HG02759 (cell line): ENCODE results near the gene TMUB1.
A peak's percentile ranks its signal among the peaks of the same experiment; 100 is the strongest.

ENCODE experiments used
- ATAC-seq: cut with Tn5 transposase; IDR thresholded peaks from one replicate; pipeline ENCODE4 v1.9.1; 2021; ENCODE audit warnings: mild to moderate bottlenecking, moderate library complexity; ENCODE audit not compliant: unreplicated experiment

Gene TMUB1

DNA sequence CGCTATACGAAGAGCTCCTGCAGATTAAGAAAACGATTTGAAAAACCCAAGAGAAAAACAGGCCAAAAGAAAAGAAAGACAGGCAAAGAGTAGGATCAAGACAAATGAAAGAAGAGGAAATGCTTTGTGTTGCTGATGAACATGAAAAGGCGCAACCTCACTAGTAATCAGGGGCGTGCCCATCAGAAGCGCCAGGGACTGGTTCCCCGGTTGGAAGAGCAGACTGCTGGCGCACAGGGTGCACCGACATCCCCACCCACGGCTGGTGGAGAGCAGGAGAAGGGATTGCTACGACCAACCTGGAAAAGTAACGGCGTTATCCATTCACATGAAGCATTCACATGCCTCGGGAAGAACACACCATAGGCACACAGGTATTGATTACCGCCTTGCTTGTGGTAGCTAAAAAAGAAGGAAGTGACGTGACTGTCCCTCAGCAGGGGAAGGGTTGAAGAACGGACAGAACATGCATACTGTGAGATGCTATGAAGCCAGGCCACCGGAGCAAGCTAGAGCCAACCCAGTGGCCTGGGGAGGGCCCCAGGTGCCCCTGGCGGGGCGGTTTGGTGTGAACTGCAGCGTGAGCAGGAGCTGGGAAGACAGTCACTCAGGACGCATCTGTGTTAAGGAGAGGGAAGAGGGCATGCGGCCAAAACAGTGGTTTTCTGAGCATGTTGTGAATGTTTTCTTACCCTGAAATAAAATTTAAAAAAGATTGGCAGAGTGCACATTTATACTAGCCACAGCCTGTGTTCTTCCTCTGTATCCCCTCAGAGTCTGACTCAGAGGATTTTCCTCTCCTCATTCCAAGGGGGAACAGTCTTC lies 21.3 kb upstream of the TMUB1 start:
- no peak for ATAC-seq

DNA sequence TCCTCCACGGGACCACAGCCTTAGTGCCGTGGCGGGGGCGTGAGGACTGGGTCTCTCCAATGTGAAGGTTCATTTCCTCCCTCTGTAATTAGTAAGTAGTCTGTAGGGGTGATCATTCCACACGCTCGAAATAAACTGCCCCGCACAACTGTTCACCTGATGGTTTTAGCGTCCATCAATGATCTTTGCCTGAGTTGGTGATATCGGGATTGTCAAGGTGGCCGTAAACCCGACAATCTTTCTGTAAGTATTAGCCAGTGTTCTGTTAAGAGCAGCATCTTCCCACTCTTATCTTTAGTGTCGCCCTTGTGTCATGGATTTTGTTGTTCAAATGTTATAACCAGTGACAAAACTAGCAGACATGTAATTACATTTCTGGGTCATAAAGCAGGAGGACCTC lies 20.7 kb upstream of the TMUB1 start:
- ATAC-seq = no peak

DNA sequence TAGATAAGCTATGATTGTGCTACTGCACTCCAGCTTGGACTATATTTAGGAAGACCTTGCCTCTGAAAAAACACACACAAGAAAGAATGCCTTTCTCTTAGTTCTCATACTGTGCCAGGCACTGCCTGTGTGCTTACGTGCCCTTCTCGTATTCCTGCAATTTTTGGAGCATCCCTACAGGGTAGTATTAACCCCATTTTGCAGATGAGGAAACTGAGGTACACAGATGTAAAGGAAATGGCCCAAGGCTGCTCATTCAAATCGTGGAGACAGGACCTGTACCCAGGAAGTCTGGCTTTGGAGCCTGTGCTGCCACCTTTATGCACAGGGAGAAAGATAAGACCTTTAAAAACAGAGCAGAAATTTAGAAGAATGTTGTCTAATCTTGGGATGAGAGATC lies 19.7 kb upstream of the TMUB1 start:
- ATAC-seq = no peak

GRCh38 chr7:151101621-151102396 lies 18.5 kb upstream of the TMUB1 start:
- no peak for ATAC-seq

GRCh38 chr7:151100921-151101320 lies 17.6 kb upstream of the TMUB1 start:
- no peak for ATAC-seq

- no peak for ATAC-seq
Observed at GRCh38 chr7:151099486-151100211, 16.4 kb upstream of the TMUB1 start.

- ATAC-seq = no peak
Observed at GRCh38 chr7:151095828-151096475, 12.7 kb upstream of the TMUB1 start.

GRCh38 chr7:151095123-151095797 lies 12.0 kb upstream of the TMUB1 start:
- ATAC-seq = no peak

GRCh38 chr7:151094675-151095074 lies 11.4 kb upstream of the TMUB1 start:
- ATAC-seq = no peak

DNA sequence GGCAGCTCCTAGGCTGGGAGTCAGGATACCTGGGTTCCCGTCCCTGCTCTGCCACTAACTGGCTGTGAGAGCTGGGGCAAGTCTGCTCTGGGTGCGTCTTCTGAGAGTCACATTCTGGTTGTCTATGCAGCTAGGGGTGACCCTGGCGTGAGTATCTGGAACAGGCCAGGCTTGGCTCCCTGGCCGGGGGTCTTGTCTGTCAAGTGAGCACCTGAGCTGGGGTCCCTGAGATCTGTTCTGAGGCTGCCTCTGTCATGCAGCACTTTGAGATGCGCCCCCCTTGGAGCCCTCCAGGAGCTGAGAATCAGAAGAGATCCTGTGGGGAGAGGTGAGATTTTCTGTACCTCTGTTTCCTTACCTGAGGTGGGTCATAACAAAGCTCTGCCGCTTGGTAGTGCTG lies 10.5 kb upstream of the TMUB1 start:
- no peak for ATAC-seq

DNA sequence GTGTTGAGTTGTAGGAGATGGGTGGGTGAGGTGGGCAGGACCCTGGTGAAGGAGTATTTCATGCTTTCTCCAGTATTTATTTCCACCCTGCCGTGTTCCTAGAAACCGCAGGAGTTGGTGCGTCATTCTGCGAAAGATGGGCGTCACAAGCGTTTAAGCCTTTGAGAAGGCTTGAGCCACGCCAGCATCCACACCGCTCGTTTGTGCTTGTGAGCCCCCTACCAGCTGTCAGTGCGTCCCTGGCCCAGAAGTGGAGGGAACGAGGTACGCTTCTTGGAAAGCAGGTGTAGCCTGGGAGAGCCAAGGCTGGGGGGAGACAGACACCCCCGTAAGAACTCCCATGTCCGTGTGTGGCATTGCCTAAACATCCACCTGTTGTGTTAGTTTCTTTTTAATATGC lies 8.7 kb upstream of the TMUB1 start:
- no peak for ATAC-seq

DNA sequence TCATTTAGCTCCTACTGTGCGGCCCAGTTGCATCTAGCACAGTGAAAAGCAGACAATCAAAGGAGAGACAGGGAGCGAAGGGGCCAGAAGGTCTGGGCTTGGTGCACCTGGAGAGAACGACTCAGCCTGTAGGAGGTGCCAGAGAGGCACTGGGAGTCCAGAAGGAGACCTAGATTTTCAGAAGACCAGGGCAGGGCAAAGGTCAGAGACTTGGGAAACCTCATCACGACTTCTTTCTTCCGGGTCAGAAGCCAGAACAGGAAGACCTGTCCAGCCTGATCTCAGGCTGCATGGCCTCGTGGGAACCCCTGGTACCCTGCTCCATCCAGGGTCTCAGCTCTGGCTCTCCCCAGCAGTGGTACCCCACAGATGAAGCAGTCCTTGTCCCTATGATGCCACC lies 8.1 kb upstream of the TMUB1 start:
- ATAC-seq = no peak

- ATAC-seq = no peak
Observed at GRCh38 chr7:151091003-151091402, 7.7 kb upstream of the TMUB1 start.

GRCh38 chr7:151089893-151090730 lies 6.8 kb upstream of the TMUB1 start:
- no peak for ATAC-seq

DNA sequence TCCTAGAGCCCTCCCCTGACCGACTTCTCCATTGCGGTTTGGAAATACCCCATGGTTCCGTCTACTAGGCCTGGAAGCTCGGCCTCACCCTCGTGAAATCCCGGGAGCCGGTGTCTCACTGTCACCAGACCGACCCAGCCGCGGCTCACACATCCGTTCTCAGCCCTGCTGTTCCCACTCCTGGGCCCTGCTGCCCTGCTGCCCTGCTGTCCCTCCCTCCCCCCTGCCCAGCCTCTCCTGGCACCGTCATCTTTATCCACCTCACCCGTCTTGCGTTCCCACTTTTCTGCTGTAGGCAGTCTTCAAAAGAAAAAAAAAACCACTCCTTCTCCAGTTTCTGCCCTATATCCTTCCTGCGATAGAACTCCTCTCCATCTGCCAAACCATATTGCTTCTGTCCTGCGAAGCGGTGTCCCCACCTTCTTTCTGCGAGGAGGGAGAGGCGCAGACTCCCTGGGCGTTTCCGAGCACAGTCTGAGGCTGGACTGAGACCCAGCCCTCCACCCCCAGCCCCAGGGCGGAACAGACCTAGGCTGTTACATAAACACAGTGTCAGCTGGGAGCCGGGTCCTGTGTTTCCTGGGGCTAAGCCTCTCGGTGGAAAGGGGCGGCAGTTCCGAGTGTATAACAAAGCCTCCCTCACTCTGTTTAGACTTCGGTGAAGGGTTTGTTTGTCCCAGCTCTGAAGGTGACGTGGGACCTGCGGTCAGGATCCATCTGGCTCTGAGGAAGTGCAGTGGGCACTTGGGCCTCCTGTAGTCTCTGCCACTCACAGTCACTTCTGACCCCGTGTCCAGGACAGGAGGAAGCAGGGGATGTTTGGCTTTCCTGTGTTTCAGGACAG lies 5.8 kb upstream of the TMUB1 start:
- ATAC-seq = no peak

DNA sequence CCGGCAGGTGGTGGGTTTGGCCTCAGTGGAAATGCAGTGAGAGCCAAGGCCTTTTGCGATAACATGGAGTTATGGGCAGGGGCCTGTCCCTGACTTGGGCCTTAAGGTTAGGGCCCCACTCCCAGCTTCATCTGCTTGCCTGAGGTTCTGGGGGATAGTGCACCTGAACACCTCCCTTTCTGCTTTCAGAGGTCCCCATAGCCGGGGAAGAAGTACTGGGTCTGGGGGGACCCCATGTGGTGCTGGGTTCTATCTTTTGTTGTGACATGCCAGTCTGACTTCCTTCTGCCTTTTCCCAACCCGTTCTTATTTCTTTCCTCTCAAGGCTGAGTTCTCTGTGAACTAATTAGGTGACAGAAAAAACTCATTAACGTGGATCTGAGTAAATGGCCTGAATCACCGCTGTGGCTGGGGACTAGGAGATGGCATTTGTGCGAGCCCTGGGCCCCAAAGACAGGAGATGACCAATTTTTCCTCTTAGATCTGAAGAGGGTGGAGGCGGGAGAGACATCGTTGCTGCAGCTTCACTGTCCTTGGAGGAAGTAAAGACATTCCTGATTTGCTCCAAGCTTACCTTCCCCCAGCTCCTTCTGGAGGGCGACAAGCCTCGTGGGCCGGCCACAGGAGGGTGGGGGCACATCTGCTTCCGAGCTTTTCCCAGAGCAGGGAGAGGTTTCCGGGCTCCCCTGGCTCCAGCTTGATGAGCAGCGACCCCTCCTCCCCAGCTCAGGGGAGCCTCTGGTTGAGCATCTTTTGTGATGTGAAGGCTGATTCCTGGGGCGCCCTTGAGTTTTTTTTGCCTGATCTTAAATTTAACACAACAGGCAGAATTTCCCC lies 4.9 kb upstream of the TMUB1 start:
- no peak for ATAC-seq

DNA sequence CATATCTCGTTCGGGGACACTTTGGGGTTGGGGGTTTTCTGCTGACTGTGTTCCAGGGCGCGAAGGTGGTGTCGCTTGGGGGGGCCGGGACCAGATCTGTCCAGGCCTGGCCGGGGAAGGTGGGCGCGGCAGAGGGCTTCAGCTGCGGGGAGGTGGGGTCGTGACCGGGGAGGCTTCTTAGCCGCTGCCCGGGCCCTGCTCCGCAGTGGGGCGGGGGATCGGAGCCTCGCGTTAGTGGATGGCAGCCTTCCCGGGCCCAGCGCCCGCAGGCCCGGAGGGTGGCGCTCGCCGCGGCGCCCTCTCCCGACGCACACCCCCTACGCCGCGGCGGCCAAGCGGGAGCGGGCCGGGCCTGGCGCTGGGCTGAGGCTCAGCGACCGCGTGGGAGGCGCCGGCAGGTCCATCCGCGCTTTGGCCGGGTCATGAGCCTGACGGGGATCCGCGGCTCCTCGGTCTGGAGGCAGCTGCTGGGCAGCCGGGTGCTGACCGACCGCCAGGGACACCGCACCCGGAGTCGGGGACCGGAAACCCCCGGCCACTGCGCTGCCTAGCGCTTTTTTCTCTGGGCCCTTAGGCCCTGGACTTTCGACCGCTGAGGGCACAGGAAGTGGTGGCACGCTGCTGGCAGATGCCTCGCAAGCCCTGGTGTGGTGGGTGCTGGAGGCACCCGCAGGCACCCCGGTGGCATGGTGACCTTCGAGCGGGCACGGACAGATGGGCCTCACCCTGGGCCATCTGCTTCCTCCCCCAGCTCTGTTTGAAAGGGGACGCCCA lies 4.1 kb upstream of the TMUB1 start:
- ATAC-seq = peak; percentile 26
